Smooth muscle cell (in vitro differentiated cells): Measurements from ENCODE around the gene PID1. TPM values are rescaled to one million over a fixed set of nuclear protein-coding genes. Genes with fewer than 3 reads are reported as not detected.

Experiments
- DNase-seq: peaks from one replicate; lab custom pipeline; 2025; ENCODE audit not compliant: unreplicated experiment; lab: John Stamatoyannopoulos, UW
- H2AFZ ChIP-seq: fragments of 200-600 bp; sonication (generic); 2 replicates; pipeline ENCODE4 v1.6.0; 2016; ENCODE audit warnings: antibody characterized with exemption, low read depth, mild to moderate bottlenecking
- H3F3A ChIP-seq: fragments of 200-600 bp; sonication (generic); 2 replicates; pipeline ENCODE4 v1.6.0; 2017; ENCODE audit warnings: antibody characterized with exemption, low read depth
- H3K27ac ChIP-seq: fragments of 200-600 bp; sonication (generic); 2 replicates; pipeline ENCODE4 v1.5.1; 2016; ENCODE audit warnings: low read depth, mild to moderate bottlenecking
- H3K27me3 ChIP-seq: fragments of 200-600 bp; sonication (generic); 2 replicates; pipeline ENCODE4 v1.6.1; 2016; ENCODE audit warnings: low read depth, mild to moderate bottlenecking
- H3K36me3 ChIP-seq: fragments of 200-600 bp; sonication (generic); 2 replicates; pipeline ENCODE4 v1.5.1; 2016; ENCODE audit warnings: low read depth
- H3K4me1 ChIP-seq: fragments of 200-600 bp; sonication (generic); 2 replicates; pipeline ENCODE4 v1.5.1; 2016; ENCODE audit warnings: low read depth
- H3K4me2 ChIP-seq: fragments of 200-600 bp; sonication (generic); 2 replicates; pipeline ENCODE4 v1.6.0; 2016; ENCODE audit warnings: mild to moderate bottlenecking
- H3K4me3 ChIP-seq: fragments of 200-600 bp; sonication (generic); 2 replicates; pipeline ENCODE4 v1.5.1; 2016; ENCODE audit warnings: mild to moderate bottlenecking
- H3K79me2 ChIP-seq: fragments of 200-600 bp; sonication (generic); 2 replicates; pipeline ENCODE4 v1.6.0; 2016; ENCODE audit warnings: low read depth, mild to moderate bottlenecking
- H3K9ac ChIP-seq: fragments of 200-600 bp; sonication (generic); 2 replicates; pipeline ENCODE4 v1.6.0; 2016; ENCODE audit warnings: low read depth
- H3K9me3 ChIP-seq: fragments of 200-600 bp; sonication (generic); replicated peaks from 2 replicates; pipeline ENCODE4 v1.5.1; 2016; ENCODE audit warnings: low read depth
- H4K20me1 ChIP-seq: fragments of 200-600 bp; sonication (generic); 2 replicates; pipeline ENCODE4 v1.6.0; 2016; ENCODE audit warnings: low read depth
- CTCF ChIP-seq: fragments of 200-600 bp; sonication (generic); IDR thresholded peaks from 2 replicates; pipeline ENCODE4 v1.5.1; 2017; ENCODE audit warnings: borderline replicate concordance, mild to moderate bottlenecking, antibody characterized with exemption; ENCODE audit not compliant: insufficient read depth, poor library complexity, severe bottlenecking
- whole genome bisulfite sequencing: methylation state at CpG from one replicate; pipeline ENCODE4 v1.1.7; 2016; ENCODE audit warnings: low lambda C conversion rate; 5-methylcytosine and 5-hydroxymethylcytosine counted together
- polyA plus RNA-seq: library from polyadenylated mRNA; unstranded; fragments of >200 nt; fragmentation: Nextera tagmentation; extraction: Ambion mirVana; gene quantifications from 2 replicates; pipeline ENCODE4 v1.2.1, GENCODE V29; 2016
- total RNA-seq: library from RNA; depleted of rRNA; stranded (reverse); fragments of >200 nt; gene quantifications from 2 replicates; pipeline ENCODE4 v1.2.3, GENCODE V29; 2014

The PID1 gene
- total and polyA plus RNA-seq, 2 experiments from 2014 or later, result 18.1 to 45.3 TPM

- Histone ChIP-seq H3K36me3 (no peaks in the 10 kb centered on the region), H2AFZ (no peak overlapping the region), H3K4me3 (no peak overlapping the region), H3K9me3 (no peaks in the 10 kb centered on the region), H3K4me1 (no peaks in the 10 kb centered on the region), H3K79me2 (no peaks in the 10 kb centered on the region), H3F3A (no peaks in the 10 kb centered on the region), H3K9ac (peak overlapping the region; percentile 66), H3K4me2 (peak overlapping the region; percentile 50), H3K27ac (peak overlapping the region; percentile 86), H4K20me1 (no peaks in the 10 kb centered on the region), H3K27me3 (no peaks in the 10 kb centered on the region)
- no peak for DNase-seq
- 62% methylated on average over 4 of the region's 4 CpGs for WGBS
- no peak for TF ChIP-seq CTCF
Observed at GRCh38 chr2:229153951-229154350, 117.1 kb downstream of the PID1 start.

- Histone ChIP-seq H3K9me3 (no peaks in the 10 kb centered on the region), H3F3A (no peaks in the 10 kb centered on the region), H3K27ac (peak overlapping the region; percentile 86), H3K36me3 (no peaks in the 10 kb centered on the region), H3K79me2 (no peaks in the 10 kb centered on the region), H2AFZ (no peak overlapping the region), H3K9ac (no peak overlapping the region), H3K4me2 (peak overlapping the region; percentile 50), H4K20me1 (no peaks in the 10 kb centered on the region), H3K27me3 (no peaks in the 10 kb centered on the region), H3K4me3 (no peak overlapping the region), H3K4me1 (no peaks in the 10 kb centered on the region)
- WGBS, result 92% methylated on average over 8 of the region's 8 CpGs
- TF ChIP-seq CTCF, result no peak
- DNase-seq, result no peak
Observed at GRCh38 chr2:229153267-229153666, 117.8 kb downstream of the PID1 start.

- no peaks in the 10 kb centered on the region for H3K27me3 ChIP-seq
- H3F3A ChIP-seq, result no peaks in the 10 kb centered on the region
- no peak overlapping the region for H3K9ac ChIP-seq
- no peaks in the 10 kb centered on the region for H3K9me3 ChIP-seq
- TF ChIP-seq CTCF, result no peak
- H2AFZ ChIP-seq, result no peak overlapping the region
- no peak overlapping the region for H3K4me3 ChIP-seq
- H3K36me3 ChIP-seq, result no peaks in the 10 kb centered on the region
- H3K27ac ChIP-seq, result no peak overlapping the region
- H3K4me1 ChIP-seq, result no peaks in the 10 kb centered on the region
- 96% methylated on average over 10 of the region's 10 CpGs for WGBS
- no peak overlapping the region for H3K4me2 ChIP-seq
- no peaks in the 10 kb centered on the region for H4K20me1 ChIP-seq
- no peaks in the 10 kb centered on the region for H3K79me2 ChIP-seq
- DNase-seq, result no peak
Observed at GRCh38 chr2:229152674-229153073, 118.4 kb downstream of the PID1 start.

GRCh38 chr2:229150317-229150716 is 120.8 kb downstream of the PID1 start:
- H3K79me2 ChIP-seq, result peaks cover 3% of the 10 kb centered on the region
- H2AFZ ChIP-seq, result no peak overlapping the region
- TF ChIP-seq CTCF, result no peak
- no peaks in the 10 kb centered on the region for H3K27me3 ChIP-seq
- H3K4me3 ChIP-seq, result no peak overlapping the region
- no peak overlapping the region for H3K9ac ChIP-seq
- H3K4me1 ChIP-seq, result no peaks in the 10 kb centered on the region
- no peaks in the 10 kb centered on the region for H4K20me1 ChIP-seq
- WGBS, result 78% methylated on average over 4 of the region's 4 CpGs
- no peak overlapping the region for H3K27ac ChIP-seq
- DNase-seq, result no peak
- no peaks in the 10 kb centered on the region for H3K9me3 ChIP-seq
- H3K36me3 ChIP-seq, result peaks cover 9% of the 10 kb centered on the region
- H3K4me2 ChIP-seq, result no peak overlapping the region
- no peaks in the 10 kb centered on the region for H3F3A ChIP-seq
